ENCODE results near the gene ASCC3. TPM values are rescaled to one million over a fixed set of nuclear protein-coding genes. Genes with fewer than 3 reads are reported as not detected.

Gene ASCC3
- total RNA-seq, 1 experiment from 2014 or later: 40.5 TPM

- ChIA-PET CTCF (no interaction called here), RAD21 (ENCODE audit: low non-redundant PET in 1 of 2, low total read pairs in 2 of 2, uncharacterized antibody in 2 of 2, unreplicated experiment in 2 of 2) (no interaction called here), POLR2A (no interaction called here)
- Histone ChIP-seq H3K27ac (ENCODE audit: low read depth, low read length) (no peak overlapping the region), H3K27me3 (ENCODE audit: insufficient read depth, low read length) (no peaks in the 10 kb centered on the region), H3K9me3 (ENCODE audit: control insufficient read depth in 1 of 2, insufficient read depth in 1 of 2, low read depth in 1 of 2, low read length in 2 of 2) (no peaks in the 10 kb centered on the region), H3K9ac (ENCODE audit: low read length) (no peak overlapping the region), H4K20me1 (ENCODE audit: insufficient read depth) (no peaks in the 10 kb centered on the region), H2AFZ (ENCODE audit: low read depth, low read length, poor library complexity, severe bottlenecking) (no peak overlapping the region), H3K4me3 (replicated peaks in 1 of 2; ENCODE audit: low read depth in 1 of 2, low read length in 2 of 2) (no peak overlapping the region), H3K79me2 (ENCODE audit: insufficient read depth, low read length) (no peaks in the 10 kb centered on the region), H3K36me3 (ENCODE audit: control insufficient read depth in 1 of 2, insufficient read depth in 2 of 2, low read length in 2 of 2) (no peaks in the 10 kb centered on the region), H3K4me1 (ENCODE audit: control insufficient read depth in 1 of 2, insufficient read depth in 2 of 2, low read length in 2 of 2) (peaks cover 0 to under 1% of the 10 kb centered on the region in 2 experiments; a peak in 2 of 4 replicates), H3K9me2 (ENCODE audit: insufficient read depth) (no peaks in the 10 kb centered on the region), H3K4me2 (ENCODE audit: low read length) (no peak overlapping the region)
- intact Hi-C loops (cut with micrococcal nuclease): no loop called here
- DNase-seq (ENCODE audit: low read depth, low spot score) (no peak), ATAC-seq (no peak)
- BruUV-seq (replicated peaks): no TSS peak
- no peak for TF ChIP-seq ZFX (IDR thresholded peaks at IDR 0.05)
- TF ChIP-seq POLR2A (IDR thresholded peaks at IDR 0.05; ENCODE audit: borderline replicate concordance, extremely low read depth, insufficient read depth, insufficient read length): no peak
- TF ChIP-seq, protein P1, sequence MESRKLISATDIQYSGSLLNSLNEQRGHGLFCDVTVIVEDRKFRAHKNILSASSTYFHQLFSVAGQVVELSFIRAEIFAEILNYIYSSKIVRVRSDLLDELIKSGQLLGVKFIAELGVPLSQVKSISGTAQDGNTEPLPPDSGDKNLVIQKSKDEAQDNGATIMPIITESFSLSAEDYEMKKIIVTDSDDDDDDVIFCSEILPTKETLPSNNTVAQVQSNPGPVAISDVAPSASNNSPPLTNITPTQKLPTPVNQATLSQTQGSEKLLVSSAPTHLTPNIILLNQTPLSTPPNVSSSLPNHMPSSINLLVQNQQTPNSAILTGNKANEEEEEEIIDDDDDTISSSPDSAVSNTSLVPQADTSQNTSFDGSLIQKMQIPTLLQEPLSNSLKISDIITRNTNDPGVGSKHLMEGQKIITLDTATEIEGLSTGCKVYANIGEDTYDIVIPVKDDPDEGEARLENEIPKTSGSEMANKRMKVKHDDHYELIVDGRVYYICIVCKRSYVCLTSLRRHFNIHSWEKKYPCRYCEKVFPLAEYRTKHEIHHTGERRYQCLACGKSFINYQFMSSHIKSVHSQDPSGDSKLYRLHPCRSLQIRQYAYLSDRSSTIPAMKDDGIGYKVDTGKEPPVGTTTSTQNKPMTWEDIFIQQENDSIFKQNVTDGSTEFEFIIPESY (IDR thresholded peaks at IDR 0.05; ENCODE audit: extremely low read depth, insufficient replicate concordance, low read length): no peak
- TF ChIP-seq TCF7L2 (IDR thresholded peaks at IDR 0.05; ENCODE audit: borderline replicate concordance, extremely low read depth, insufficient read depth, insufficient read length): no peak
- TF ChIP-seq EZH2 (IDR thresholded peaks at IDR 0.05): no peak
- no peak for TF ChIP-seq EZH2phosphoT487 (IDR thresholded peaks at IDR 0.05; ENCODE audit: borderline replicate concordance)
- no peak for TF ChIP-seq CBX3 (IDR thresholded peaks at IDR 0.05; ENCODE audit: low read depth)
Measured at GRCh38 chr6:100467129-100468015, 413.8 kb downstream of the ASCC3 start.

All from HCT116 (cell line).